HepG2 (cell line): ENCODE measurements around the gene ZNF626. TPM values are rescaled to one million over a fixed set of nuclear protein-coding genes. Genes with fewer than 3 reads are reported as not detected.

Experiments used
- CENPX ChIP-seq: sonication (generic); formaldehyde crosslinking; IDR thresholded peaks from 2 replicates; pipeline ENCODE4 v1.9.0; 2021; ENCODE audit warnings: mild to moderate bottlenecking, missing genetic modification reagents, moderate library complexity
- DNMT3B ChIP-seq: conservative IDR thresholded peaks from 2 replicates; pipeline ENCODE4 v1.6.1; 2016; ENCODE audit warnings: missing biosample characterization, control low read depth
- DZIP1 ChIP-seq: sonication (generic); formaldehyde crosslinking; IDR thresholded peaks from 2 replicates; pipeline ENCODE4 v1.5.0; 2020; ENCODE audit warnings: mild to moderate bottlenecking, missing genetic modification reagents
- FOXA1 ChIP-seq, 2 experiments: fragments of 450-650 bp in 1 of 2; sonication (generic) in 1 of 2; formaldehyde crosslinking in 1 of 2; IDR thresholded peaks; 2 replicates each; pipeline versions ENCODE4 v1.4.0 to v1.6.1; 2016 to 2020; ENCODE audit warnings: missing genetic modification reagents in 1 of 2
- JUNB ChIP-seq: sonication (generic); formaldehyde crosslinking; IDR thresholded peaks from 2 replicates; pipeline ENCODE4 v1.8.0; 2022; ENCODE audit warnings: missing genetic modification reagents, mild to moderate bottlenecking, borderline replicate concordance
- JUND ChIP-seq: sonication (generic); formaldehyde crosslinking; IDR thresholded peaks from 2 replicates; pipeline ENCODE4 v1.8.0; 2022; ENCODE audit warnings: mild to moderate bottlenecking, missing genetic modification reagents
- LBX2 ChIP-seq: sonication (generic); formaldehyde crosslinking; IDR thresholded peaks from 2 replicates; pipeline ENCODE4 v1.5.0; 2020; ENCODE audit warnings: missing genetic modification reagents, mild to moderate bottlenecking, borderline replicate concordance
- MTF2 ChIP-seq: sonication (generic); formaldehyde crosslinking; IDR thresholded peaks from 2 replicates; pipeline ENCODE4 v1.5.0; 2020; ENCODE audit warnings: missing genetic modification reagents, borderline replicate concordance
- NFE2 ChIP-seq: sonication (generic); formaldehyde crosslinking; IDR thresholded peaks from 2 replicates; pipeline ENCODE4 v1.4.0; 2020; ENCODE audit warnings: missing genetic modification reagents
- PHF20 ChIP-seq: sonication (generic); formaldehyde crosslinking; IDR thresholded peaks from 2 replicates; pipeline ENCODE4 v1.5.0; 2020; ENCODE audit warnings: mild to moderate bottlenecking, missing genetic modification reagents
- TRIM24 ChIP-seq: sonication (generic); formaldehyde crosslinking; IDR thresholded peaks from 2 replicates; pipeline ENCODE4 v1.8.0; 2022; ENCODE audit warnings: mild to moderate bottlenecking, missing genetic modification reagents
- ZBTB34 ChIP-seq: sonication (generic); formaldehyde crosslinking; IDR thresholded peaks from 2 replicates; pipeline ENCODE4 v1.8.0; 2022; ENCODE audit warnings: mild to moderate bottlenecking, missing genetic modification reagents
- ZNF549 ChIP-seq: sonication (generic); formaldehyde crosslinking; IDR thresholded peaks from 2 replicates; pipeline ENCODE4 v1.5.0; 2020; ENCODE audit warnings: missing genetic modification reagents
- ZSCAN9 ChIP-seq: IDR thresholded peaks from 2 replicates; pipeline ENCODE4 v1.6.1; 2016; ENCODE audit warnings: borderline replicate concordance
- polyA plus RNA-seq, 8 experiments: library from polyadenylated mRNA; depleted of rRNA in 3 of 8; stranded (reverse) in 7 of 8; unstranded in 1 of 8; fragments of >200 nt; fragmentation: Illumina TruSeq in 4 of 8; extraction: Trizol in 4 of 8; gene quantifications; 2 replicates each; pipeline versions ENCODE4 v1.2.1 to v1.2.3, GENCODE V29; 2011 to 2016; ENCODE audit warnings: low read depth in 4 of 8, missing spikeins in 1 of 8, mixed read lengths in 1 of 8; ENCODE audit not compliant: insufficient read depth in 1 of 8
- total RNA-seq, 5 experiments: library from RNA; depleted of rRNA; stranded (reverse); fragments of >200 nt; fragmentation: Illumina TruSeq; extraction: Trizol; gene quantifications; 2 replicates each; pipeline ENCODE4 v1.2.3, GENCODE V29; 2016; ENCODE audit warnings: low read depth in 1 of 5
- TF ChIP-seq, protein P1 (sequence below): sonication (generic); formaldehyde crosslinking; IDR thresholded peaks from 2 replicates; pipeline ENCODE4 v1.8.1; 2022; ENCODE audit warnings: low read depth, mild to moderate bottlenecking, missing genetic modification reagents
- TF ChIP-seq, protein P2 (sequence below): sonication (generic); formaldehyde crosslinking; IDR thresholded peaks from 2 replicates; pipeline ENCODE4 v1.9.0; 2021; ENCODE audit warnings: missing genetic modification reagents, borderline replicate concordance
- TF ChIP-seq, protein P3 (sequence below): IDR thresholded peaks from 2 replicates; pipeline ENCODE4 v1.6.1; 2016; ENCODE audit warnings: low read depth
- TF ChIP-seq, protein P4 (sequence below): sonication (generic); formaldehyde crosslinking; IDR thresholded peaks from 2 replicates; pipeline ENCODE4 v1.8.0; 2023; ENCODE audit warnings: mild to moderate bottlenecking, missing genetic modification reagents

ZNF626 gene
- total and polyA plus RNA-seq, 2 of the 13 experiments (the other 11 are each of a cell fraction or from before 2014, with no cell fraction given): 3.5 to 4.1 TPM

DNA sequence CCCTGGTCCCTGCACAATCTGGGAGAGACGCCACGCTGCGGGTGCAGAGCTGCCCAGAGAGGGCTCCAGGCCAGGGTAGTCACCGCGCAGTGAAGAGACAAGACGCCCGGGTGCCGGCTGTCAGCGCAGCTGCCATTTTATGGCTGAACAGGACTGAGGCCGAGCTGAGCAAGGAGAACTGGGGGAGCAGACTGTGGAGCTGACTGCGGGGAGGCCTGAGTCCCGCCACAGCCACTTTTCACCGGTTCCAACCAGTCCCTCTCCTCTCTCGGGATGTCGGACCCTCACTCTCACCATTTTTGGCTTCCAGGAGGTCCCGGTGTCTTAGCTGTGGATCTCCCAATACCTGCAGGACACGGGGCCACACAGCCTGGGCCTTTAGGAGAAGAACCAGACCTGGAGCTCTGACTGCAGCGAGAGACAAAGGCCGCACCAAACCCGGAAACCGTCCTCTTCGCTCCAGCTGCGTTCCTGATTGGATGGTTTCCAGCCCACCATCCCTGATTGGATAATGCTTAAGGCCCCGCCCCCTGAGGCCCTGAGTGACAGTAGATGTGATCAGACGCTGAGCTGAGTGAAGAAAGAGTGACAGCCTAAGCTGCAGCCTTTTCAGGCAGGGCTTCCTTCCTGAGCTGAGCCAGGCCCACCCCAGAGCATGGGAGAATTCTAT lies at the start of gene ZNF626 (continued):
- TF ChIP-seq, protein P1, sequence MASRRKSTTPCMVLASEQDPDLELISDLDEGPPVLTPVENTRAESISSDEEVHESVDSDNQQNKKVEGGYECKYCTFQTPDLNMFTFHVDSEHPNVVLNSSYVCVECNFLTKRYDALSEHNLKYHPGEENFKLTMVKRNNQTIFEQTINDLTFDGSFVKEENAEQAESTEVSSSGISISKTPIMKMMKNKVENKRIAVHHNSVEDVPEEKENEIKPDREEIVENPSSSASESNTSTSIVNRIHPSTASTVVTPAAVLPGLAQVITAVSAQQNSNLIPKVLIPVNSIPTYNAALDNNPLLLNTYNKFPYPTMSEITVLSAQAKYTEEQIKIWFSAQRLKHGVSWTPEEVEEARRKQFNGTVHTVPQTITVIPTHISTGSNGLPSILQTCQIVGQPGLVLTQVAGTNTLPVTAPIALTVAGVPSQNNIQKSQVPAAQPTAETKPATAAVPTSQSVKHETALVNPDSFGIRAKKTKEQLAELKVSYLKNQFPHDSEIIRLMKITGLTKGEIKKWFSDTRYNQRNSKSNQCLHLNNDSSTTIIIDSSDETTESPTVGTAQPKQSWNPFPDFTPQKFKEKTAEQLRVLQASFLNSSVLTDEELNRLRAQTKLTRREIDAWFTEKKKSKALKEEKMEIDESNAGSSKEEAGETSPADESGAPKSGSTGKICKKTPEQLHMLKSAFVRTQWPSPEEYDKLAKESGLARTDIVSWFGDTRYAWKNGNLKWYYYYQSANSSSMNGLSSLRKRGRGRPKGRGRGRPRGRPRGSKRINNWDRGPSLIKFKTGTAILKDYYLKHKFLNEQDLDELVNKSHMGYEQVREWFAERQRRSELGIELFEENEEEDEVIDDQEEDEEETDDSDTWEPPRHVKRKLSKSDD (CRISPR knock-in tag): no peak
- TF ChIP-seq ZNF549 (no peak), ZSCAN9 (no peak), DZIP1 (CRISPR knock-in tag) (0 out of 2 replicates have a peak, but pooled peaks have one; percentile 33), PHF20 (CRISPR knock-in tag) (peak; percentile 63), NFE2 (no peak), TRIM24 (CRISPR knock-in tag) (no peak), DNMT3B (CRISPR knock-in tag) (peak; percentile 77; the same call in 1 of the 2 replicates), LBX2 (CRISPR knock-in tag) (no peak), CENPX (CRISPR knock-in tag) (no peak), ZBTB34 (CRISPR knock-in tag) (no peak), FOXA1 (IDR thresholded peaks at IDR 0.05) (no peak), FOXA1 (CRISPR knock-in tag; IDR thresholded peaks at IDR 0.05) (no peak), MTF2 (CRISPR knock-in tag) (no peak), JUND (CRISPR knock-in tag) (no peak), JUNB (CRISPR knock-in tag) (no peak)
- TF ChIP-seq, protein P2, sequence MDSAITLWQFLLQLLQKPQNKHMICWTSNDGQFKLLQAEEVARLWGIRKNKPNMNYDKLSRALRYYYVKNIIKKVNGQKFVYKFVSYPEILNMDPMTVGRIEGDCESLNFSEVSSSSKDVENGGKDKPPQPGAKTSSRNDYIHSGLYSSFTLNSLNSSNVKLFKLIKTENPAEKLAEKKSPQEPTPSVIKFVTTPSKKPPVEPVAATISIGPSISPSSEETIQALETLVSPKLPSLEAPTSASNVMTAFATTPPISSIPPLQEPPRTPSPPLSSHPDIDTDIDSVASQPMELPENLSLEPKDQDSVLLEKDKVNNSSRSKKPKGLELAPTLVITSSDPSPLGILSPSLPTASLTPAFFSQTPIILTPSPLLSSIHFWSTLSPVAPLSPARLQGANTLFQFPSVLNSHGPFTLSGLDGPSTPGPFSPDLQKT: no peak
- TF ChIP-seq, protein P3, sequence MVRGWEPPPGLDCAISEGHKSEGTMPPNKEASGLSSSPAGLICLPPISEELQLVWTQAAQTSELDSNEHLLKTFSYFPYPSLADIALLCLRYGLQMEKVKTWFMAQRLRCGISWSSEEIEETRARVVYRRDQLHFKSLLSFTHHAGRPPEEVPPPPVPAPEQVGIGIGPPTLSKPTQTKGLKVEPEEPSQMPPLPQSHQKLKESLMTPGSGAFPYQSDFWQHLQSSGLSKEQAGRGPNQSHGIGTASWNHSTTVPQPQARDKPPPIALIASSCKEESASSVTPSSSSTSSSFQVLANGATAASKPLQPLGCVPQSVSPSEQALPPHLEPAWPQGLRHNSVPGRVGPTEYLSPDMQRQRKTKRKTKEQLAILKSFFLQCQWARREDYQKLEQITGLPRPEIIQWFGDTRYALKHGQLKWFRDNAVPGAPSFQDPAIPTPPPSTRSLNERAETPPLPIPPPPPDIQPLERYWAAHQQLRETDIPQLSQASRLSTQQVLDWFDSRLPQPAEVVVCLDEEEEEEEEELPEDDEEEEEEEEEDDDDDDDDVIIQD (CRISPR knock-in tag): no peak
- TF ChIP-seq, protein P4, sequence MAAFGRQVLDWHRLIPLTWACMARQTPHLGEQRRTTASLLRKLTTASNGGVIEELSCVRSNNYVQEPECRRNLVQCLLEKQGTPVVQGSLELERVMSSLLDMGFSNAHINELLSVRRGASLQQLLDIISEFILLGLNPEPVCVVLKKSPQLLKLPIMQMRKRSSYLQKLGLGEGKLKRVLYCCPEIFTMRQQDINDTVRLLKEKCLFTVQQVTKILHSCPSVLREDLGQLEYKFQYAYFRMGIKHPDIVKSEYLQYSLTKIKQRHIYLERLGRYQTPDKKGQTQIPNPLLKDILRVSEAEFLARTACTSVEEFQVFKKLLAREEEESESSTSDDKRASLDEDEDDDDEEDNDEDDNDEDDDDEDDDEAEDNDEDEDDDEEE (CRISPR knock-in tag): no peak
